HepG2 (cell line): ENCODE data around the gene ZNF75A. TPM values are rescaled to one million over a fixed set of nuclear protein-coding genes. Genes with fewer than 3 reads are reported as not detected.
A peak's percentile ranks its signal among the peaks of the same experiment; 100 is the strongest.

Experiments used
- ATAC-seq: fragments of 200-7000 bp; cut with Tn5 transposase; 3 replicates; pipeline ENCODE4 v1.9.1; 2020; ENCODE audit warnings: mild to moderate bottlenecking, moderate library complexity
- BruUV-seq: library from RNA; stranded (reverse); fragments of 400-500 nt; replicated peaks from 2 replicates; lab custom pipeline; 2021; lab: Mats Ljungman, UMichigan
- CTCF ChIA-PET: fragments of 300-600 bp; formaldehyde crosslinking; extraction: SDS; loops from one replicate; lab custom pipeline; 2021; ENCODE audit warnings: low total read pairs, inconsistent platforms, low intra/inter-chr PET ratio; lab: Yijun Ruan, JAX
- POLR2A ChIA-PET: fragments of 350-600 bp; sonication (Branson Sonifier 250); formaldehyde crosslinking; loops from one replicate; lab custom pipeline; 2020; ENCODE audit warnings: antibody characterized with exemption, inconsistent platforms; lab: Yijun Ruan, JAX
- DNase-seq: peaks from one replicate; pipeline ENCODE4 v3.0.0-alpha.2; 2015; ENCODE audit warnings: low spot score
- FAIRE-seq: peaks from 3 replicates; lab custom pipeline; 2011; peaks lifted over from hg19 to GRCh38; lab: Jason Lieb, UNC
- H2AFZ ChIP-seq: one replicate; pipeline ENCODE4 v1.6.1; 2011; ENCODE audit warnings: low read length, inconsistent platforms
- H3K27ac ChIP-seq: fragments of 300-600 bp; 3 replicates; pipeline ENCODE4 v1.8.0; 2011; ENCODE audit warnings: mixed run types, mild to moderate bottlenecking, mixed read lengths, low read length, inconsistent platforms; ENCODE audit not compliant: insufficient read depth; ENCODE audit errors: extremely low read length
- H3K27me3 ChIP-seq, 2 experiments: fragments of 200-600 bp in 1 of 2; 2 replicates in 1 of 2; 3 replicates in 1 of 2; pipeline versions ENCODE4 v1.6.0 to v1.8.0; 2011; ENCODE audit warnings: low read length in 2 of 2, mild to moderate bottlenecking in 2 of 2, moderate library complexity in 2 of 2, inconsistent platforms in 1 of 2; ENCODE audit not compliant: insufficient read depth in 2 of 2, control insufficient read depth in 1 of 2
- H3K36me3 ChIP-seq, 2 experiments: fragments of 200-600 bp in 1 of 2; replicated peaks in 1 of 2; 2 replicates in 1 of 2; 3 replicates in 1 of 2; pipeline versions ENCODE4 v1.5.1 to v1.8.0; 2011; ENCODE audit warnings: low read length in 2 of 2, inconsistent platforms in 1 of 2; ENCODE audit not compliant: insufficient read depth in 2 of 2, control insufficient read depth in 1 of 2
- H3K4me1 ChIP-seq: 2 replicates; pipeline ENCODE4 v1.5.1; 2012; ENCODE audit warnings: low read length, inconsistent platforms; ENCODE audit not compliant: insufficient read depth
- H3K4me2 ChIP-seq: 2 replicates; pipeline ENCODE4 v1.6.0; 2011; ENCODE audit warnings: low read depth, low read length, inconsistent platforms
- H3K4me3 ChIP-seq, 3 experiments: fragments of 200-600 bp in 1 of 3; sonication (generic), shearing (Covaris generic) in 1 of 3; replicated peaks in 1 of 3; 2 replicates each; pipeline ENCODE4 v1.5.1; 2011 to 2016; ENCODE audit warnings: low read length in 3 of 3, inconsistent platforms in 2 of 3, low read depth in 2 of 3, mild to moderate bottlenecking in 2 of 3, control low read depth in 1 of 3, mixed read lengths in 1 of 3; ENCODE audit not compliant: insufficient read depth in 1 of 3
- H3K79me2 ChIP-seq: one replicate; pipeline ENCODE4 v1.6.1; 2011; ENCODE audit warnings: low read length, inconsistent platforms; ENCODE audit not compliant: insufficient read depth
- H3K9ac ChIP-seq: 2 replicates; pipeline ENCODE4 v1.6.0; 2011; ENCODE audit warnings: mild to moderate bottlenecking, low read depth, low read length, inconsistent platforms; ENCODE audit not compliant: insufficient read depth
- H3K9me3 ChIP-seq: 2 replicates; pipeline ENCODE4 v1.5.1; 2012; ENCODE audit warnings: mild to moderate bottlenecking, low read length
- H4K20me1 ChIP-seq: 2 replicates; pipeline ENCODE4 v1.6.0; 2011; ENCODE audit warnings: inconsistent platforms, mild to moderate bottlenecking, low read length, moderate library complexity; ENCODE audit not compliant: insufficient read depth
- BORCS8-MEF2B ChIP-seq: sonication (generic); formaldehyde crosslinking; IDR thresholded peaks from 2 replicates; pipeline ENCODE4 v1.8.0; 2022; ENCODE audit warnings: mild to moderate bottlenecking, missing genetic modification reagents
- FOXK2 ChIP-seq: fragments of 450-650 bp; IDR thresholded peaks from 2 replicates; pipeline ENCODE4 v1.6.1; 2016
- GABPB1 ChIP-seq: IDR thresholded peaks from 2 replicates; pipeline ENCODE4 v1.6.1; 2016; ENCODE audit warnings: mild to moderate bottlenecking, missing genetic modification reagents, moderate library complexity, missing compliant biosample characterization
- HNRNPK ChIP-seq: fragments of 200-400 bp; formaldehyde crosslinking; IDR thresholded peaks from 2 replicates; pipeline ENCODE4 v1.6.1; 2018; ENCODE audit warnings: low read length, low read depth, moderate library complexity, mild to moderate bottlenecking; ENCODE audit not compliant: poor library complexity, severe bottlenecking
- JARID2 ChIP-seq: sonication (generic); formaldehyde crosslinking; IDR thresholded peaks from 2 replicates; pipeline ENCODE4 v1.8.1; 2023; ENCODE audit warnings: missing genetic modification reagents, inconsistent platforms; ENCODE audit not compliant: insufficient replicate concordance
- MTF2 ChIP-seq: sonication (generic); formaldehyde crosslinking; IDR thresholded peaks from 2 replicates; pipeline ENCODE4 v1.5.0; 2020; ENCODE audit warnings: missing genetic modification reagents, borderline replicate concordance
- TBL1XR1 ChIP-seq: fragments of 150-350 bp; IDR thresholded peaks from 2 replicates; pipeline ENCODE4 v1.6.1; 2014; ENCODE audit warnings: borderline replicate concordance, low read length; ENCODE audit not compliant: partially characterized antibody
- ZIK1 ChIP-seq: sonication (generic); formaldehyde crosslinking; IDR thresholded peaks from 2 replicates; pipeline ENCODE4 v1.5.0; 2020; ENCODE audit warnings: mild to moderate bottlenecking, low read depth, missing genetic modification reagents, borderline replicate concordance
- ZNF549 ChIP-seq: sonication (generic); formaldehyde crosslinking; IDR thresholded peaks from 2 replicates; pipeline ENCODE4 v1.5.0; 2020; ENCODE audit warnings: missing genetic modification reagents
- ZNF781 ChIP-seq: sonication (generic); formaldehyde crosslinking; IDR thresholded peaks from 2 replicates; pipeline ENCODE4 v1.5.1; 2020; ENCODE audit warnings: borderline replicate concordance, mild to moderate bottlenecking, missing genetic modification reagents; ENCODE audit errors: not compliant biosample characterization
- WGBS: methylation state at CpG from one replicate; pipeline ENCODE4 v1.1.6; 2017; ENCODE audit warnings: low lambda C conversion rate; 5-methylcytosine and 5-hydroxymethylcytosine counted together
- in situ Hi-C: cut with HindIII; loops from 2 replicates; pipeline ENCODE4 v1.10.0; 2017; ENCODE audit warnings: low pct_unique_long_range_greater_than_20kb; ENCODE audit not compliant: extremely low pct_ligation_motif_present
- intact Hi-C: fragments of 100-400 bp; cut with micrococcal nuclease; formaldehyde crosslinking; loops from one replicate; pipeline ENCODE4 v1.10.0; 2022; ENCODE audit not compliant: unreplicated experiment
- polyA plus RNA-seq, 8 experiments: library from polyadenylated mRNA; depleted of rRNA in 3 of 8; stranded (reverse) in 7 of 8; unstranded in 1 of 8; fragments of >200 nt; fragmentation: Illumina TruSeq in 4 of 8; extraction: Trizol in 4 of 8; gene quantifications; 2 replicates each; pipeline versions ENCODE4 v1.2.1 to v1.2.3, GENCODE V29; 2011 to 2016; ENCODE audit warnings: low read depth in 4 of 8, missing spikeins in 1 of 8, mixed read lengths in 1 of 8; ENCODE audit not compliant: insufficient read depth in 1 of 8
- total RNA-seq, 5 experiments: library from RNA; depleted of rRNA; stranded (reverse); fragments of >200 nt; fragmentation: Illumina TruSeq; extraction: Trizol; gene quantifications; 2 replicates each; pipeline ENCODE4 v1.2.3, GENCODE V29; 2016; ENCODE audit warnings: low read depth in 1 of 5
- TF ChIP-seq, protein P1 (sequence below): sonication (generic); formaldehyde crosslinking; IDR thresholded peaks from 2 replicates; pipeline ENCODE4 v1.9.0; 2021; ENCODE audit warnings: missing genetic modification reagents, borderline replicate concordance
- TF ChIP-seq, protein P2 (sequence below): sonication (generic); formaldehyde crosslinking; IDR thresholded peaks from 2 replicates; pipeline ENCODE4 v1.9.0; 2022; ENCODE audit warnings: missing genetic modification reagents, mild to moderate bottlenecking, borderline replicate concordance
- TF ChIP-seq, protein P3 (sequence below): sonication (generic); formaldehyde crosslinking; IDR thresholded peaks from 2 replicates; pipeline ENCODE4 v1.4.0; 2020; ENCODE audit warnings: missing genetic modification reagents

ZNF75A gene
- total and polyA plus RNA-seq, 2 of the 13 experiments (the other 11 are each of a cell fraction or from before 2014, with no cell fraction given), result 1.4 to 2.1 TPM

DNA sequence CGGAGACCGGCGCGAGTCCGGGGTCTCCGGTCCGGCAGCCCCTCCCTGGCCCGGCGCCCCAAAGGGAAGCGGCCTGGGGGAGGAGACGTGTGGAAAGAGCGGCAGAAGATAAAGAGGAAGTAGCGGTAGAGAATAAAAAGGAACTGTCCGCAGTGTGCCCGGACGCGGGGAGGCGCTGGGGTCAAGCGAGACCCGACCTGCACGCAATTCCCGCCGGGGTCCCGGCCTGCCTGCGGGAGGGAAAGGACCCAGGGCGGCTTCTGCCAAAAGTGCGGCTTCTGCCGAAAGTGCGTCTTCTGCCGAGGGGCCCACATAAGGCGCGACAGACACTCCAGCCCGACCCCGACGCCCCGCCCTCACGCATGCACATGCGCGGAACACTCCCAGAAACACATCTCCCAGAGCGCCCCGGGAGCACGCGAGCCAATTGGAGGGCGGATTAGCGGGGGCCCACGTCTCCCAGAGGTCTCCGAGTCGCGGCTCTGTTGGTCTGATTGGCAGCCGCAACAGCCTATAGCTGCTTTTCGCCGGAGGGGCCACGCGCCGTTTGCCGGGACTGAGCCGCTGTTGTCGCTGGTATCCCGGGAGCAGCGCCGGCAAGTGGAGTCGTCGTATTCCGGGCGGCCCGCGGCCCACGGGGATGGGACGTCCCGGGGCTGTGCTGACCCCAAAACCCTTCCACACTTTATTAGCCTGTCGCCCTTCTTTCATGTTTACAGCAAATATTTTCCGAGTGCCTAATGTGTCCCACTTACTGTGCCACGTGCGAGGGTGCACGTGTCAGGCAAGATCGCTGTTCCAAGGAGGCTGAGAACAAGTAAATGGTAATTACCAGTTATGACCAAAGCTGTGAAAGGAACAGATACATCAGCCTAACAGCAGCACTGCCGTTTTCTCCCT, 40.9 kb upstream of the ZNF75A start:
- H4K20me1 ChIP-seq, result no peaks in the 10 kb centered on the region
- no peaks in the 10 kb centered on the region for H3K79me2 ChIP-seq
- H3K27ac ChIP-seq, result peak overlapping the region; percentile 95
- POLR2A ChIA-PET, result interaction anchor here (0.6 to 4.6 kb wide), 22 partner anchors 8 to 202 kb away, joined by 3 to 64 read pairs (median 4); partner anchors contain the start of genes NAA60, ZNF174, ZNF200 and ZNF263
- peak overlapping the region; percentile 78 for H3K9ac ChIP-seq
- intact Hi-C loops (loop anchor here (2.0 to 5.0 kb wide), 2 partner anchors 18 to 72 kb away; partner anchors contain the start of gene ZNF263), in situ Hi-C loops (no loop called here)
- no peak overlapping the region for H2AFZ ChIP-seq
- peaks cover 71% of the 10 kb centered on the region for H3K4me1 ChIP-seq
- FAIRE-seq (peak; percentile 63), DNase-seq (peak; percentile 97), ATAC-seq (peak; percentile 92)
- 1% methylated on average over 24 of the region's 77 CpGs for WGBS
- no peaks in the 10 kb centered on the region for H3K9me3 ChIP-seq
- CTCF ChIA-PET, result no interaction called here
- peak overlapping the region; percentile 95 for H3K4me2 ChIP-seq
- H3K36me3 ChIP-seq, result no peaks in the 10 kb centered on the region
- no TSS peak for BruUV-seq
- no peaks in the 10 kb centered on the region for H3K27me3 ChIP-seq
- H3K4me3 ChIP-seq, result peak overlapping the region; percentile 60 to 79 (median 71)
- TF ChIP-seq GABPB1, result peak; percentile 90
- TF ChIP-seq ZNF781, result peak; percentile 88
- peak; percentile 25 for TF ChIP-seq TBL1XR1
- TF ChIP-seq ZIK1 (CRISPR knock-in tag), result peak; percentile 92
- 0 out of 2 replicates have a peak, but pooled peaks have one; percentile 30 for TF ChIP-seq MTF2
- peak; percentile 32 for TF ChIP-seq HNRNPK
- TF ChIP-seq, protein P1, sequence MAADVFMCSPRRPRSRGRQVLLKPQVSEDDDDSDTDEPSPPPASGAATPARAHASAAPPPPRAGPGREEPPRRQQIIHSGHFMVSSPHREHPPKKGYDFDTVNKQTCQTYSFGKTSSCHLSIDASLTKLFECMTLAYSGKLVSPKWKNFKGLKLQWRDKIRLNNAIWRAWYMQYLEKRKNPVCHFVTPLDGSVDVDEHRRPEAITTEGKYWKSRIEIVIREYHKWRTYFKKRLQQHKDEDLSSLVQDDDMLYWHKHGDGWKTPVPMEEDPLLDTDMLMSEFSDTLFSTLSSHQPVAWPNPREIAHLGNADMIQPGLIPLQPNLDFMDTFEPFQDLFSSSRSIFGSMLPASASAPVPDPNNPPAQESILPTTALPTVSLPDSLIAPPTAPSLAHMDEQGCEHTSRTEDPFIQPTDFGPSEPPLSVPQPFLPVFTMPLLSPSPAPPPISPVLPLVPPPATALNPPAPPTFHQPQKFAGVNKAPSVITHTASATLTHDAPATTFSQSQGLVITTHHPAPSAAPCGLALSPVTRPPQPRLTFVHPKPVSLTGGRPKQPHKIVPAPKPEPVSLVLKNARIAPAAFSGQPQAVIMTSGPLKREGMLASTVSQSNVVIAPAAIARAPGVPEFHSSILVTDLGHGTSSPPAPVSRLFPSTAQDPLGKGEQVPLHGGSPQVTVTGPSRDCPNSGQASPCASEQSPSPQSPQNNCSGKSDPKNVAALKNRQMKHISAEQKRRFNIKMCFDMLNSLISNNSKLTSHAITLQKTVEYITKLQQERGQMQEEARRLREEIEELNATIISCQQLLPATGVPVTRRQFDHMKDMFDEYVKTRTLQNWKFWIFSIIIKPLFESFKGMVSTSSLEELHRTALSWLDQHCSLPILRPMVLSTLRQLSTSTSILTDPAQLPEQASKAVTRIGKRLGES (CRISPR knock-in tag), result 0 out of 2 replicates have a peak, but pooled peaks have one; percentile 37
- TF ChIP-seq JARID2 (CRISPR knock-in tag), result no peak
- 0 out of 2 replicates have a peak, but pooled peaks have one; percentile 23 for TF ChIP-seq BORCS8-MEF2B
- TF ChIP-seq, protein P2, sequence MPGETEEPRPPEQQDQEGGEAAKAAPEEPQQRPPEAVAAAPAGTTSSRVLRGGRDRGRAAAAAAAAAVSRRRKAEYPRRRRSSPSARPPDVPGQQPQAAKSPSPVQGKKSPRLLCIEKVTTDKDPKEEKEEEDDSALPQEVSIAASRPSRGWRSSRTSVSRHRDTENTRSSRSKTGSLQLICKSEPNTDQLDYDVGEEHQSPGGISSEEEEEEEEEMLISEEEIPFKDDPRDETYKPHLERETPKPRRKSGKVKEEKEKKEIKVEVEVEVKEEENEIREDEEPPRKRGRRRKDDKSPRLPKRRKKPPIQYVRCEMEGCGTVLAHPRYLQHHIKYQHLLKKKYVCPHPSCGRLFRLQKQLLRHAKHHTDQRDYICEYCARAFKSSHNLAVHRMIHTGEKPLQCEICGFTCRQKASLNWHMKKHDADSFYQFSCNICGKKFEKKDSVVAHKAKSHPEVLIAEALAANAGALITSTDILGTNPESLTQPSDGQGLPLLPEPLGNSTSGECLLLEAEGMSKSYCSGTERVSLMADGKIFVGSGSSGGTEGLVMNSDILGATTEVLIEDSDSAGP, result peak; percentile 92; the same call in 1 of the 2 replicates
- peak; percentile 60; the same call in 1 of the 2 replicates for TF ChIP-seq FOXK2
- TF ChIP-seq ZNF549 (CRISPR knock-in tag), result no peak
- TF ChIP-seq, protein P3, sequence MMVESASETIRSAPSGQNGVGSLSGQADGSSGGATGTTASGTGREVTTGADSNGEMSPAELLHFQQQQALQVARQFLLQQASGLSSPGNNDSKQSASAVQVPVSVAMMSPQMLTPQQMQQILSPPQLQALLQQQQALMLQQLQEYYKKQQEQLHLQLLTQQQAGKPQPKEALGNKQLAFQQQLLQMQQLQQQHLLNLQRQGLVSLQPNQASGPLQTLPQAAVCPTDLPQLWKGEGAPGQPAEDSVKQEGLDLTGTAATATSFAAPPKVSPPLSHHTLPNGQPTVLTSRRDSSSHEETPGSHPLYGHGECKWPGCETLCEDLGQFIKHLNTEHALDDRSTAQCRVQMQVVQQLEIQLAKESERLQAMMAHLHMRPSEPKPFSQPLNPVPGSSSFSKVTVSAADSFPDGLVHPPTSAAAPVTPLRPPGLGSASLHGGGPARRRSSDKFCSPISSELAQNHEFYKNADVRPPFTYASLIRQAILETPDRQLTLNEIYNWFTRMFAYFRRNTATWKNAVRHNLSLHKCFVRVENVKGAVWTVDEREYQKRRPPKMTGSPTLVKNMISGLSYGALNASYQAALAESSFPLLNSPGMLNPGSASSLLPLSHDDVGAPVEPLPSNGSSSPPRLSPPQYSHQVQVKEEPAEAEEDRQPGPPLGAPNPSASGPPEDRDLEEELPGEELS, result peak; percentile 43
